Activated T-cell treated with anti-CD3 and anti-CD28 coated beads, Interleukin-2, amount 50 U/mL, for 1 hour (primary cell): ENCODE results near the gene OR8S1.

Experiments
- DNase-seq: peaks from one replicate; pipeline ENCODE4 v3.0.0-alpha.2; 2020

OR8S1 gene

DNA sequence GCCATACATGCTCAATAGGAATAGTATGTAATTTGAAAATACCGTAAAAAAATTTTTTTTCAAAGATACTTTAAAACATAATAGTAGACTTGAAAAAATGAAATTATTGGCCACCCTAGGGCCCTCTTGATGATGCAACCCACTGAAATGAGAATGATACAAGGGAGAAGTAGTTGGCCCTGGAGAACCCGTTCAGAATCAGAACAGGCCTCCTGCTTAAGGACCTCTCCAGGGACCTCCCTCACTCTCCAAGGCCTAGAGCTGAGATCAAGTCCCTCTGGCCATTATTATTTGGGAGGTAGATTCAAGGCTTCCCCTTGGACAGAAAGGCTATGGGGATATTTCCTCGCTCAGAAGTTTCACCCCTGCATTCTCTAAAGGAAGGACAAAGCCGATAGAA lies 32.5 kb downstream of the OR8S1 start:
- DNase-seq, result no peak

DNA sequence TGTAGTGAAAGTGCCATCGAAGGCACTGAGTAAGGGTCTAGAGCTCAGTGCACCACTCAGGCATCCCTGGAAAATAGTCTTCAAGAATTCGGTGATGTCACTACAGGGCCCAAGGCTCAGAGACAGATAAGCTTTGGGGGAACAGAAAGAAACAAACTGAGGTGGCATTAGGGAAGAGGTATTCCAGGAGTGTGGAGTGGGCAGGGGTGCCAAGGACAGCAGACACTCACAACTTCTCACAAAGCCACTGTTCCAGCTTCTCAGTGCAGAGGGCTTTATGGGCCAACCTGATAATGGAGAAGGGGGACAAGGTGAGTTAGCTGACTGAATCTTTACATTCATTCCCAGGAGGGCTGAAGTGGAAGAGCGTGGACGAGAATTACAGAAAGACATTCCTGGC lies 42.3 kb downstream of the OR8S1 start:
- no peak for DNase-seq

DNA sequence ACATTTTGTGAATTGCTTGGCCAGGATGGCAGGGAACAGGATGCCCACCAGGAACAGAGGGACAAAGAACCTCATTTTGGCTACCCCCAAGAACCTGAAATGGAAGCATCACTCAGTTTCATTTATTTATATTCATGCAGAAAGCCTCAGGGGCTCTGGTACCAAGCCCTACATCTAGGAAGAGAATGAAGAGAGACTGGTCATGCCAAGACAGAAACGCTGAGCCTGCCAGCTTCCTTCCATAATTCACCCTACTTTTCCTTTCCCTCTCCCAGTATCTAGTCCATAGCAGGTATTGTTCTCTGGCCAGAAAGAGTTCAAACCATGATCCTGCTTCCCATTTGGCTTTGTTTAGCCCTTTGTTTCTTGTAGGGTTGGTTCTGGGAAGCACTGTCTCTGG lies 44.5 kb downstream of the OR8S1 start, which contains the start of gene LALBA:
LALBA (minus strand) TSS at position 101 of the 400 bp plus-strand sequence; CDS start at position 75, 26 bp downstream.
- no peak for DNase-seq

- DNase-seq, result no peak
These were observed 46.9 kb downstream of the OR8S1 start for GRCh38 chr12:48572326-48572725.
